GM12801 (cell line): Measurements from ENCODE around the gene C2orf49.

ENCODE experiments used
- CTCF ChIP-seq: IDR thresholded peaks from one replicate; pipeline ENCODE4 v1.5.1; 2011; ENCODE audit warnings: control low read depth; ENCODE audit not compliant: insufficient read length; ENCODE audit errors: extremely low read depth

The C2orf49 gene

GRCh38 chr2:105380432-105381100 lies 43.2 kb downstream of the C2orf49 start:
- no peak for TF ChIP-seq CTCF

- no peak for TF ChIP-seq CTCF
Measured at GRCh38 chr2:105381101-105381668, 43.8 kb downstream of the C2orf49 start.

- no peak for TF ChIP-seq CTCF
Measured at GRCh38 chr2:105382177-105382576, 44.8 kb downstream of the C2orf49 start.

- TF ChIP-seq CTCF = no peak
Measured at GRCh38 chr2:105383432-105384166, 46.3 kb downstream of the C2orf49 start.

- TF ChIP-seq CTCF = no peak
Measured at GRCh38 chr2:105384216-105384615, 46.9 kb downstream of the C2orf49 start.

GRCh38 chr2:105384861-105385260 lies 47.5 kb downstream of the C2orf49 start:
- no peak for TF ChIP-seq CTCF

- TF ChIP-seq CTCF = no peak
Measured at GRCh38 chr2:105385731-105386540, 48.6 kb downstream of the C2orf49 start.
